NCI-H2107 treated with DMSO at 0.1 percent for 48 hours (cell line): ENCODE data around the gene TRIM31.
"Not testable (repeated sequence)": the region's sequence is repeated elsewhere in the genome, so short reads cannot be mapped to it uniquely, and the experiment has no call there.

Source experiments
- DNase-seq: peaks from one replicate; lab custom pipeline; 2025; ENCODE audit not compliant: unreplicated experiment; lab: John Stamatoyannopoulos, UW

Gene TRIM31

GRCh38 chr6:30149858-30150550 is 37.1 kb upstream of the TRIM31 start:
- DNase-seq, result no peak

GRCh38 chr6:30149234-30149633 is 36.3 kb upstream of the TRIM31 start:
- DNase-seq, result no peak

GRCh38 chr6:30147096-30147495 is 34.2 kb upstream of the TRIM31 start:
- DNase-seq, result no peak

GRCh38 chr6:30145818-30146217 is 32.9 kb upstream of the TRIM31 start:
- no peak for DNase-seq

GRCh38 chr6:30144811-30145210 is 31.9 kb upstream of the TRIM31 start:
- no peak for DNase-seq

GRCh38 chr6:30143780-30144179 is 30.9 kb upstream of the TRIM31 start:
- DNase-seq, result no peak

- DNase-seq, result no peak
Observed at GRCh38 chr6:30142665-30143064, 29.8 kb upstream of the TRIM31 start.

GRCh38 chr6:30140240-30140639 is 27.4 kb upstream of the TRIM31 start:
- DNase-seq, result not testable (repeated sequence)

- DNase-seq, result no peak
Observed at GRCh38 chr6:30136570-30137286, 23.8 kb upstream of the TRIM31 start.

- DNase-seq, result no peak
Observed at GRCh38 chr6:30135757-30136156, 22.9 kb upstream of the TRIM31 start, which contains the start of gene TRIM40. Gene TRIM40, plus strand, starts transcription at chr6:30136140. Its CDS starts 897 bp downstream, at chr6:30137037.

GRCh38 chr6:30135147-30135546 is 22.3 kb upstream of the TRIM31 start:
- no peak for DNase-seq

GRCh38 chr6:30131947-30132497 is 19.1 kb upstream of the TRIM31 start:
- no peak for DNase-seq

- peak; percentile 36 for DNase-seq
Observed at GRCh38 chr6:30130887-30131862, 18.3 kb upstream of the TRIM31 start.

- no peak for DNase-seq
Observed at GRCh38 chr6:30130179-30130679, 17.3 kb upstream of the TRIM31 start.

- no peak for DNase-seq
Observed at GRCh38 chr6:30129265-30130178, 16.6 kb upstream of the TRIM31 start.

GRCh38 chr6:30127238-30128093 is 14.6 kb upstream of the TRIM31 start:
- no peak for DNase-seq

- no peak for DNase-seq
Observed at GRCh38 chr6:30122515-30122914, 9.6 kb upstream of the TRIM31 start.

GRCh38 chr6:30121446-30122366 is 8.8 kb upstream of the TRIM31 start:
- no peak for DNase-seq
